Hepatic stellate cell (primary cell): ENCODE results near the gene PPP1R13B.
"Not testable (repeated sequence)": the region's sequence is repeated elsewhere in the genome, so short reads cannot be mapped to it uniquely, and the experiment has no call there.

ENCODE experiments used
- DNase-seq: peaks from one replicate; pipeline ENCODE4 v3.0.0; 2011; ENCODE audit warnings: low spot score

The PPP1R13B gene, protein sequence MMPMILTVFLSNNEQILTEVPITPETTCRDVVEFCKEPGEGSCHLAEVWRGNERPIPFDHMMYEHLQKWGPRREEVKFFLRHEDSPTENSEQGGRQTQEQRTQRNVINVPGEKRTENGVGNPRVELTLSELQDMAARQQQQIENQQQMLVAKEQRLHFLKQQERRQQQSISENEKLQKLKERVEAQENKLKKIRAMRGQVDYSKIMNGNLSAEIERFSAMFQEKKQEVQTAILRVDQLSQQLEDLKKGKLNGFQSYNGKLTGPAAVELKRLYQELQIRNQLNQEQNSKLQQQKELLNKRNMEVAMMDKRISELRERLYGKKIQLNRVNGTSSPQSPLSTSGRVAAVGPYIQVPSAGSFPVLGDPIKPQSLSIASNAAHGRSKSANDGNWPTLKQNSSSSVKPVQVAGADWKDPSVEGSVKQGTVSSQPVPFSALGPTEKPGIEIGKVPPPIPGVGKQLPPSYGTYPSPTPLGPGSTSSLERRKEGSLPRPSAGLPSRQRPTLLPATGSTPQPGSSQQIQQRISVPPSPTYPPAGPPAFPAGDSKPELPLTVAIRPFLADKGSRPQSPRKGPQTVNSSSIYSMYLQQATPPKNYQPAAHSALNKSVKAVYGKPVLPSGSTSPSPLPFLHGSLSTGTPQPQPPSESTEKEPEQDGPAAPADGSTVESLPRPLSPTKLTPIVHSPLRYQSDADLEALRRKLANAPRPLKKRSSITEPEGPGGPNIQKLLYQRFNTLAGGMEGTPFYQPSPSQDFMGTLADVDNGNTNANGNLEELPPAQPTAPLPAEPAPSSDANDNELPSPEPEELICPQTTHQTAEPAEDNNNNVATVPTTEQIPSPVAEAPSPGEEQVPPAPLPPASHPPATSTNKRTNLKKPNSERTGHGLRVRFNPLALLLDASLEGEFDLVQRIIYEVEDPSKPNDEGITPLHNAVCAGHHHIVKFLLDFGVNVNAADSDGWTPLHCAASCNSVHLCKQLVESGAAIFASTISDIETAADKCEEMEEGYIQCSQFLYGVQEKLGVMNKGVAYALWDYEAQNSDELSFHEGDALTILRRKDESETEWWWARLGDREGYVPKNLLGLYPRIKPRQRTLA

DNA sequence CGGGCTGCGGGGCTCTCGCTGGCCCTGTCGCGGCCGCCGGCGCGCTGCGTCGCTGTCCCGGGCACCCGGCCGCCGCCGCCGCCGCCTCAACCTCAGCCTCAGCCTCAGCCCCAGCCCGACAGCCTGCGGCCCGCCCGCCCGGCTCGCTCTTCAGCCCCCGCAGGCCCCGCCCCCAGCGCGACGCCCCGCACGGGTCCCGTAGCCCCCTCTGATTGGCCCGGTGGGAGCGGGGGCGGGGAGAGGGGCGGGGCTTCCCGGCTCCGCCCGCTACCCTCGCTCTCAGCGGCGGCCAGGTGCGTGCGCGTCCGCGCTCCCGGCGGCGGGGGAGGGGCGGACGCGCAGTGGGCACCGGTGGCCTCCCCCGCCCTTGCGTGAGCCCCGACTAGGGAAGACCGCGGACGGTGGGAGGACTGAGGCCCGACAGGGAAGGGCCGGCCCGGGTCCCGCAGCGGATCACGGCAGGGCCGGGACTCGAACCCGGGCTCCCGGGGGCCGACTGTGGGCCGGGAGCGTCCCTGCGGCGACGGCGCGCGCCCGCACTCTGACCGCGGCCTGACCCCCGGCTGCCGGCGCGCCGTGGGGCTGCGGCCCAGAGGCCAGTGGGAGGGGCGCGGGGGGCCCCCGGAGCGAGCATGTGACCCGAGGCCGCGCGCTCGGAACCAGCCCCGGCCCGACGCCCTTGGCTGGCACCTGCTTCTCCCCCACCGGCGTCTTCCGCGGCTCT, at the start of gene PPP1R13B:
PPP1R13B (minus strand) TSS at position 125 of the 724 bp plus-strand sequence. CDS start 268 bp downstream, outside the sequence.
- peak; percentile 97 for DNase-seq

GRCh38 chr14:103896578-103896977, 49.2 kb upstream of the PPP1R13B start:
- no peak for DNase-seq

- DNase-seq = no peak
Observed at GRCh38 chr14:103894723-103895059, 47.3 kb upstream of the PPP1R13B start.

DNA sequence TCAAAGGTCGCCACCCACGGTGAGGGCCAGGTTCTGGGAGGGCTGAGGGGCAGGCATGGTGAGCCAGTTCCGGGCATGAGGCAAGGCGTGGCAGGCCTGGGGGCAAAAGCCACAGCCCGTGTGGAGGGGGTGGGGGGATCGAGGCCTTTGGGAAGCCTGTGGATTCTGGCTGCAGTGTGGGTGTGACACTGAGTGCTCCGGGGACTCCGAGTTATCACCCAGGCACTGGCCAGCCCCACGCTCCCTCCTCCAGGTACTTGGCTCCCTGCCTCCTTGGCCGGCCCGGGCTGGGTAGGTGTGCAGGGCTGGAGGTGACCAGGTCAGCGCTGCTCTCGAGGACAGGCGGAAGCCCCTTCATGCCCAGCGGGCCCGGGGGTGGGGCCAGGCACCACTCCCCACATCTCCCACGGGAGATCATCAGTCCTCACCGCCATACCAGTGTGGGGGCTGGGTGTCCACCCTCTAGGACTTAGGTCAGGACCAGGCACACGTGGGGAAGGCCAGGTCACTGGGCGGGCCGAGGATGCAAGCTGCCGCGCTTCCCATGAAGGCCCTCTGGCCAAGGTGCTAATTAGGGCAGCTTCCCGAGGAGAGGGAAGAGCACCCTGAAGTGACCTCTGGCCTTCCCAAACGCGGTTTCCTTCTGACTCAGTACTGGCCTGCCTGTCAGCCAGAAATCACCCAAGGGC, 46.8 kb upstream of the PPP1R13B start:
- DNase-seq = no peak

- DNase-seq = no peak
Observed at GRCh38 chr14:103892247-103892646, 44.9 kb upstream of the PPP1R13B start.

DNA sequence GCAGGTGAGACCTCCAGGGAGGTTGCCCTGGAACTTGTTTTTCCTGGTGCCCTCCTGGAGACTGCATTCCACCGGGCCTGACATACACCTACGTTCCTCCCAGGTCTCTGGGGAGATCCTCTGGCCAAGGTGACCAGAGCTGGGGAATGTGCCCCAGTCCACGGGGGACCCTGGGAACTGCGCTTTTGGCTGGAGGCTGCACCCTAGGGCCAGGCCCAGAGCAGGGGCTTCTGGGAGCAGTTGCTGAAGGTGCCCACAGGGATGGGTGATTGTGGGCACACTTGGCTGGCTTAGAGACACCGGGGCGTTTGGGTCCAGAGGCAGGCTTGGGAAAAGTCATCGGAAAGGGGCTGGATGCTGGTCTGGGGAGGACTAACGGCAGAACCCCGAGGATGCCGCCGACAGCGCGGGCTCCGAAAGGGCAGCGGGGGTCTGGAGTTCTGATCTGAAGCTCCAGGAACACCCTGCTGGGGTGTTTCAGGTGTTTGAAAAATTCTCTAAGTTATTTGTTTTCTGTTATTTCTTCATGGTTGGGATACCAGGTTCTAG, 44.4 kb upstream of the PPP1R13B start:
- DNase-seq = no peak

DNA sequence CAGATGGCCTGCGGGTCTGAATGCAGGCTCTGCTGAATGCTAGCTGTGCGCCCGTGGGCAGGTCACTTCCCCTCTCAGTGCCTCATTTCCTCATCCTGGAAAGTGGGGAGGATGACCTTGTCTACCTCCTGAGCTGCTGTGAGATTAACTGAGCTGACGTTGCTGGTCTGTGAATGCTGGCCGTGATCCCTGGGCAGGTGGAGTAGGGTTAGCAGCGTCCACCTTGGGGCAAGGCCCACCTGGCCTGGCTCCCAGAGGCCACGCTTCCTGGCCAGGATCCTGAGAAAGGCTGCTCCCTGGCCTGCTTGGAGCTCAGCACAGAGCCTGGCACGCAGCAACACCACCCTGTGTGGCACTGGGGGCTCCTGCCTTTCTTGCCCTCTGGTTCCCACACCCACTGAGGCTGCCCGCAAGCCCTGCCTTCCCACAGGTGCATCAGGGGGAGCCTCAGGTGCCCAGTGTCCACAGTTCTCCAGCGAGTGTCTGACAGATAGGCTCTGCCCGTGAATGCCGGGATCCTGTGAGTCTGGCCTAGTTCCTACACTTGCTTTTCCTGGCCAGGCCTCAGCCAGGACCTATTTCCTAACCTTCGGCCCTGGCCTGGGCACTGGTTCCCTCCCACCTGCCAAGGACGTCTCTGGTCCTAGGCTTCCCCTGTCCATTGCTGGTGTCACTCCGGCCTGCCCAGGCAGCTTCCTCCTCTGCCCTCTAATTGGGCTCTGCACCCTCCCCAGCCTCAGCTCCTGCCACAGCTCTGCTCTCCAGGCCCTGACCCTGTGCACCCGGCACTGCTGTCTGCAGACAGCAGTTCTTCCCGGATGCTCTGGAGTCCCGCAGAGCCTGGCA, 43.7 kb upstream of the PPP1R13B start:
- no peak for DNase-seq

- DNase-seq = no peak
Observed at GRCh38 chr14:103890052-103890371, 42.6 kb upstream of the PPP1R13B start.

DNA sequence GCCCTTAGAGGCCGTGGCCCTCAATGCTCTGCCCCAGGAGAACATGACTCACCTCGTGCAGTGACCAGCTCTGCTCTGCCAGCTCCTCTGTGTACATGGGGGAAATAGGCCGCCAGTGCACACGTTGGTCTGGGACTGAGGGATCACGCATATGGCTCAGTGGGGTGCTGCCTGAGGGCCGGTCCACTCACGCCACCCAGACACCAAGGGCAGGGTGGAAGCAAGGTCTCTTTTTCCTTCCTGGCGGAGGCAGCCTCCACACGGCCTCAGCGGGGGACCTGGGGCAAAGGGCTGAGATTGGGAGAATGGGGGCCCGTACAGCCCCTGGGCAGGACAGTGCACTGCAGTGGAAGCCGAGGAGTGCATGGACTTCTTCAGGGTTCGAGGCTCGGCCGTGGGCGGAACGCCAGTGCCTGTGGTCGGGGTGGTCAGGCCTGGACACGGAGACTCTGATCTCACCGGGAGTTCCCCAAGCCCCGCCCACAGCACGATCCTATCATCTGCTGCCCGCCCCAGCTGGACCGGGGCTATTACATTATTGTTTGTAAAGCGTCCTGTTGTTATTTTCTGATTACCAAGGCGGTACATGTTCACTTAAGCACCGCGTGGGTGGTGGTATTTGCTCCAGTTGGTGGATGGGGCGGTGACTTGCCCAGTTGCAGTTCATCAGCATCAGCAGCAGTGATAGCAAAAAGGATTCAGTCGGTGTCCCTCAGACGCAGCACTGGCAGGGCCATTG, 42.1 kb upstream of the PPP1R13B start:
- DNase-seq = no peak

DNA sequence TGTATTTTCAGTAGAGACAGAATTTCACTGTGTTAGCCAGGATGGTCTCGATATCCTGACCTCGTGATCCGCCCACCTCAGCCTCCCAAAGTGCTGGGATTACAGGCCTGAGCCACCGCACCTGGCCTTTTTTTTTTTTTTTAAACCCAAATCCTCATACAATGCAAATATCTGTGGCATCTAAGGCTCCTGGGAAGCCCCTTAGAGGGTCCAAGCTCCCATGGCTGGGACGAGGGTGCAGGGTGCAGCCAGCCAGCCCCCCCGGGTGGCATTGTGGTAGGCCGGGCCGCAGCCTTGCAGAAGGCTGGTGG, 41.6 kb upstream of the PPP1R13B start:
- DNase-seq = not testable (repeated sequence)

GRCh38 chr14:103887557-103888115, 40.3 kb upstream of the PPP1R13B start:
- no peak for DNase-seq

GRCh38 chr14:103887170-103887501, 39.8 kb upstream of the PPP1R13B start:
- no peak for DNase-seq

GRCh38 chr14:103886304-103887169, 39.2 kb upstream of the PPP1R13B start:
- no peak for DNase-seq

DNA sequence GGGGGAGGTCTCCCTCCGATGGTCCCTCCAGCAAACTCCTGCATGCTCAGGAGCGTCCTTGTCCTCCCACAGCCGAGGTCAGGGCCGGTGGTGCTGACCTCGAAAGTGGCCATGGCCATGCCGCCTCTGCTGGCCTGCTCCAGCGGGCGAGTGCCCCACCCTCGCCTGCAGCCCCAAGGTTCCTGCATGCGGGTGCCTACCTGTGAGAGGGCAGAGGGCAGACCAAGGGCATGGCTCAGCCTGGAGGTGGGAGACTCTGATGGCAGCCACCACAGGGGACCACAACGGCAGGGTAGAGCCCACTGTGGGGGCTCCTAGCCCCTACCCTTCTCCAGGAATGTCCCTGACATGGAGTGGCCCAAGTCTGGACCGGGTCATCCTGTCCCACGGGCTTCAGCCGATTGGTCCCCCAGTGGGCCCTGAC, 38.1 kb upstream of the PPP1R13B start:
- DNase-seq = no peak

DNA sequence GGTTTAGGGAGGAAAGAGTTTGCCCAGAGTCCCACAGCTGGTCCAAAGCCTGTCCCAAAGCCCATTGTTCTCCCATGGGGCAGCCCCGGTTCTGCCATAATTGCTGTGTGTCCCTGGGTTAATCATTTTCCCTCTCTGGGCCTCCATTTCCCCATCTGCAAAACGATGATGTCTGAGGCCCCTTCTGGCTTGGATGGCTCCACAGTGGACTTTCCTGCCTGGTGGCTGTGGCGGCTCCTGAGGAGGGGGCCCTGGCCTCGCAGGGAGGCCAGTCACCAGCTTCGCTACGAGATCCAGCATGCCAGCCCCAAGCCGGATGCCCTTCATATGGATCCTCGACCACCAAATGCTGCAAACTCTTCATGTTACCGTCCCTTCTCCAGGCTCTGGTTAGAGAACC, 37.5 kb upstream of the PPP1R13B start:
- no peak for DNase-seq

GRCh38 chr14:103883263-103883523, 35.8 kb upstream of the PPP1R13B start:
- no peak for DNase-seq

DNA sequence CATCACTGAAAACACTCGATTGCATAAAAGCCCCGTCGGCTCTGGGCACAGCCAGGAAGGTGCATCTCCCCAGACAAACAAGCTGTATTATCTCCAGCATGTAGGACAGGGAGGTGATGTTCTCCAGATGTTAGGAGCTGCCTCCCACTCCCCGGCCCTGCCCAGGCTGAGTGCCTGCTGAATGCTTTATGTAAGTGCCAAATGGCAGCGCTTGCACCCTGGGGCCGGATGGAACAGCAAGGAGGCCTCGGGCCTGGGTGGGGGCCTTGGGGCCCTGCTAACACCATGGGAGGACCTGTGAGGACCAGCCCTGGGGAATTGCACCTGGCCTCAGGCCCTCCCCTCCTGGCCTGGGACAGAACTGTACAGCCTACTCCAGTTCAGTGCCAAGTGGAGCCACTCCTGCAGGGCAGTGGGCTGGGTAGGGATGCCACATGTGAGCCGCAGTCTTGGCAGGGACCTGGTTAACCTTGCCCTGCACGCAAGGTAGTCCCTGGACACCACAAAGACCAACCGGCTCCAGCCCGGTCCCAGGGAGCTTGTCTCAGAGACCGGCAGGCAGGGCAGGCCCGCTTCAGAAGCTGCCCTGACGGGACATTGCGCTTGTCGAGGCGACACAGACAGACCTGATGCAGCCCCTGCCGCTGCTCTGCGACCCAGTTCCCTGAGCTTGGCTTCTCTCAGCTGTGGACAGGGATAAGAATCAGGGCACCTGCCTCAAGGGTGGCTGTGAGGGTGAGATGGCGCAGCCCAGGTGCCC, 35.3 kb upstream of the PPP1R13B start:
- DNase-seq = no peak
